GM18517 (cell line): ENCODE data around the gene COL6A1.
"Not testable (repeated sequence)": the region's sequence is repeated elsewhere in the genome, so short reads cannot be mapped to it uniquely, and the experiment has no call there.

Source experiments
- ATAC-seq: cut with Tn5 transposase; IDR thresholded peaks from one replicate; pipeline ENCODE4 v1.9.1; 2021; ENCODE audit warnings: mild to moderate bottlenecking, moderate library complexity; ENCODE audit not compliant: unreplicated experiment

COL6A1 gene

GRCh38 chr21:45966791-45967394 lies 14.7 kb upstream of the COL6A1 start:
- ATAC-seq: no peak

- no peak for ATAC-seq
Observed at GRCh38 chr21:45969921-45970673, 11.5 kb upstream of the COL6A1 start.

GRCh38 chr21:45970674-45971615 lies 10.6 kb upstream of the COL6A1 start:
- ATAC-seq: no peak

- ATAC-seq: no peak
Observed at GRCh38 chr21:45971616-45972352, 9.8 kb upstream of the COL6A1 start.

- ATAC-seq: no peak
Observed at GRCh38 chr21:45972353-45972715, 9.2 kb upstream of the COL6A1 start.

GRCh38 chr21:45972716-45973474 lies 8.7 kb upstream of the COL6A1 start:
- ATAC-seq: no peak

GRCh38 chr21:45973475-45974072 lies 8.0 kb upstream of the COL6A1 start:
- ATAC-seq: no peak

GRCh38 chr21:45974073-45975019 lies 7.2 kb upstream of the COL6A1 start:
- ATAC-seq: no peak

- no peak for ATAC-seq
Observed at GRCh38 chr21:45975020-45975666, 6.4 kb upstream of the COL6A1 start.

GRCh38 chr21:45975667-45976409 lies 5.7 kb upstream of the COL6A1 start:
- ATAC-seq: not testable (repeated sequence)

GRCh38 chr21:45976701-45977311 lies 4.8 kb upstream of the COL6A1 start:
- no peak for ATAC-seq

GRCh38 chr21:45977396-45977795 lies 4.2 kb upstream of the COL6A1 start:
- ATAC-seq: no peak

GRCh38 chr21:45979141-45979631 lies 2.4 kb upstream of the COL6A1 start:
- ATAC-seq: no peak

- ATAC-seq: no peak
Observed at GRCh38 chr21:45979651-45980050, 1.9 kb upstream of the COL6A1 start.

- no peak for ATAC-seq
Observed at GRCh38 chr21:45980271-45980670, 1.3 kb upstream of the COL6A1 start.

GRCh38 chr21:45980697-45981096 lies 873 bp upstream of the COL6A1 start:
- no peak for ATAC-seq
